Activated CD8-positive, alpha-beta memory T cell treated with anti-CD3 and anti-CD28 coated beads for 24 hours (primary cell): ENCODE measurements around the gene PIK3CB.
"Not testable (repeated sequence)": the region's sequence is repeated elsewhere in the genome, so short reads cannot be mapped to it uniquely, and the experiment has no call there.

ENCODE experiments used
- DNase-seq: peaks from one replicate; pipeline ENCODE4 v3.0.0-alpha.2; 2020

Gene PIK3CB

GRCh38 chr3:138846262-138846791 lies 11.6 kb upstream of the PIK3CB start:
- DNase-seq = no peak

- DNase-seq = no peak
Measured at GRCh38 chr3:138845771-138846173, 11.0 kb upstream of the PIK3CB start.

GRCh38 chr3:138845181-138845601 lies 10.5 kb upstream of the PIK3CB start:
- DNase-seq = no peak

- DNase-seq = no peak
Measured at GRCh38 chr3:138842483-138843188, 7.9 kb upstream of the PIK3CB start.

GRCh38 chr3:138838385-138838784 lies 3.7 kb upstream of the PIK3CB start:
- not testable (repeated sequence) for DNase-seq

GRCh38 chr3:138835846-138836245 lies 1.1 kb upstream of the PIK3CB start:
- DNase-seq = not testable (repeated sequence)

GRCh38 chr3:138835397-138835757 lies 649 bp upstream of the PIK3CB start:
- no peak for DNase-seq

- DNase-seq = no peak
Measured at GRCh38 chr3:138833899-138834595, 681 bp downstream of the PIK3CB start.

GRCh38 chr3:138832473-138833057 lies 2.2 kb downstream of the PIK3CB start:
- DNase-seq = not testable (repeated sequence)

- DNase-seq = no peak
Measured at GRCh38 chr3:138829886-138830510, 4.7 kb downstream of the PIK3CB start.

GRCh38 chr3:138829097-138829496 lies 5.6 kb downstream of the PIK3CB start:
- no peak for DNase-seq

- DNase-seq = no peak
Measured at GRCh38 chr3:138827222-138827621, 7.5 kb downstream of the PIK3CB start.

- DNase-seq = no peak
Measured at GRCh38 chr3:138825336-138825735, 9.4 kb downstream of the PIK3CB start.

GRCh38 chr3:138824114-138824506 lies 10.6 kb downstream of the PIK3CB start:
- DNase-seq = no peak

- DNase-seq = not testable (repeated sequence)
Measured at GRCh38 chr3:138820379-138820778, 14.3 kb downstream of the PIK3CB start.

- no peak for DNase-seq
Measured at GRCh38 chr3:138818185-138818860, 16.4 kb downstream of the PIK3CB start.

GRCh38 chr3:138817695-138818094 lies 17.0 kb downstream of the PIK3CB start:
- DNase-seq = no peak

GRCh38 chr3:138812806-138813205 lies 21.9 kb downstream of the PIK3CB start:
- DNase-seq = no peak

GRCh38 chr3:138809500-138810256 lies 25.1 kb downstream of the PIK3CB start:
- DNase-seq = no peak

GRCh38 chr3:138806376-138807080 lies 28.2 kb downstream of the PIK3CB start:
- DNase-seq = no peak

- no peak for DNase-seq
Measured at GRCh38 chr3:138803006-138803653, 31.6 kb downstream of the PIK3CB start.
